Astrocyte of the cerebellum (primary cell): ENCODE data around the gene KCTD7.
"Not testable (repeated sequence)": the region's sequence is repeated elsewhere in the genome, so short reads cannot be mapped to it uniquely, and the experiment has no call there.

Experiments used
- DNase-seq: peaks from one replicate; pipeline ENCODE4 v3.0.0-alpha.2; 2011; ENCODE audit warnings: low read depth
- H3K4me3 ChIP-seq: 2 replicates; pipeline ENCODE4 v1.5.1; 2011; ENCODE audit warnings: mild to moderate bottlenecking, low read depth, low read length, moderate library complexity
- in situ Hi-C: cut with HindIII; loops from 2 replicates; pipeline ENCODE4 v1.10.0; 2017; ENCODE audit warnings: low sequenced_read_pairs
- TF ChIP-seq, protein P1 (sequence below): IDR thresholded peaks from 2 replicates; pipeline ENCODE4 v1.5.1; 2012; ENCODE audit warnings: low read length, low read depth, moderate library complexity, mild to moderate bottlenecking; ENCODE audit errors: missing control alignments

KCTD7 gene

DNA sequence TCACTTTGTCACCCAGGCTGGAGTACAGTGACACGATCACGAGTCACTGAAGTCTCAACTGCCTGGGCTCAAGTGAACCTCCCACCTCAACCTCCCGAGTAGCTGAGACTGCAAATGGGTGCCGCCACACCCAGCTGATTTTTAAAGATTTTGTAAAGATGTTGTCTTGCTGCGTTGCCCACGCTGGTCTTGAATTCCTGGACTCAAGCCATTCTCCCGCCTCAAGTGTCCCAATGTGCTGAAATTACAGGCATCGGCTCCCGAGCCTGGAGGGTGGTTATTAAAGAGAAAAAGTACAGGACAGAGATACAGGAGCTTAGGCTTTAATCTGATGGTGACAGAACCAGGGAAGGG, 55.1 kb downstream of the KCTD7 start:
- TF ChIP-seq, protein P1, sequence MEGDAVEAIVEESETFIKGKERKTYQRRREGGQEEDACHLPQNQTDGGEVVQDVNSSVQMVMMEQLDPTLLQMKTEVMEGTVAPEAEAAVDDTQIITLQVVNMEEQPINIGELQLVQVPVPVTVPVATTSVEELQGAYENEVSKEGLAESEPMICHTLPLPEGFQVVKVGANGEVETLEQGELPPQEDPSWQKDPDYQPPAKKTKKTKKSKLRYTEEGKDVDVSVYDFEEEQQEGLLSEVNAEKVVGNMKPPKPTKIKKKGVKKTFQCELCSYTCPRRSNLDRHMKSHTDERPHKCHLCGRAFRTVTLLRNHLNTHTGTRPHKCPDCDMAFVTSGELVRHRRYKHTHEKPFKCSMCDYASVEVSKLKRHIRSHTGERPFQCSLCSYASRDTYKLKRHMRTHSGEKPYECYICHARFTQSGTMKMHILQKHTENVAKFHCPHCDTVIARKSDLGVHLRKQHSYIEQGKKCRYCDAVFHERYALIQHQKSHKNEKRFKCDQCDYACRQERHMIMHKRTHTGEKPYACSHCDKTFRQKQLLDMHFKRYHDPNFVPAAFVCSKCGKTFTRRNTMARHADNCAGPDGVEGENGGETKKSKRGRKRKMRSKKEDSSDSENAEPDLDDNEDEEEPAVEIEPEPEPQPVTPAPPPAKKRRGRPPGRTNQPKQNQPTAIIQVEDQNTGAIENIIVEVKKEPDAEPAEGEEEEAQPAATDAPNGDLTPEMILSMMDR = no peak
- DNase-seq = no peak
- in situ Hi-C loops = no loop called here
- H3K4me3 ChIP-seq = no peak overlapping the region

GRCh38 chr7:66685663-66686062, 57.0 kb downstream of the KCTD7 start:
- in situ Hi-C loops, H3K4me3 ChIP-seq, DNase-seq: not testable (repeated sequence)

DNA sequence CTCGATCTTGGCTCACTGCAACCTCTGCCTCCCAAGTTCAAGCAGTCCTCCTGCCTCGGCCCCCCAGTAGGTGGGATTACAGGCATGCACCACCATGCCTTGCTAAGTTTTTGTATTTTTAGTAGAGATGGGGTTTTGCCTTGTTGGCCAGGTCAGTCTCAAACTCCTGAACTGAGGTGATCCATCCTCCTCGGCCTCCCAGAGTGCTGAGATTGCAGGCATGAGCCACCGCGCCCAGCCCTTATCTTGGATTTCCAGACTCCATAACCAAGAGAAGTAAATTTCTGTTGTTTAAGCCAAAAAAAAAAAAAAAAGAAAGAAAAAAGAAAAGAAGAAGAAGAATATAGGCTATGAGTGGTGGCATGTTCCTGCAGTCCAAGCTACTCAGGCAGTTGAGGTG, 58.5 kb downstream of the KCTD7 start:
- H3K4me3 ChIP-seq = no peak overlapping the region
- TF ChIP-seq, protein P1 = no peak
- DNase-seq = no peak
- in situ Hi-C loops = no loop called here

DNA sequence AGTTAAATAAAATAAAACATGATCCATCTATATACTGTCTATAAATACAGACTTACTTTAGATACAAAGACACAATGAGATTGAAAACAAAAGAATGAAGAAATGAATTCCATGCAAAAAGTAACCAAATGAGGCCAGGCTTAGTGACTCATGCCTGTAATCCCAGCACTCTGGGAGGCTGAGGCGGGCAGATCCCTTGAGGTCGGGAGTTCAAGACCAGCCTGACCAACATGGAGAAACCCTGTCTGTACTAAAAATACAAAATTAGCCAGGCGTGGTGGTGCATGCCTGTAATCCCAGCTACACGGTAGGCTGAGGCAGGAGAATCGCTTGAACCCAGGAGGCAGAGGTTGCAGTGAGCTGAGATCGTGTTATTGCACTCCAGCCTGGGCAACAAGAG, 59.0 kb downstream of the KCTD7 start:
- in situ Hi-C loops, H3K4me3 ChIP-seq, DNase-seq: not testable (repeated sequence)

DNA sequence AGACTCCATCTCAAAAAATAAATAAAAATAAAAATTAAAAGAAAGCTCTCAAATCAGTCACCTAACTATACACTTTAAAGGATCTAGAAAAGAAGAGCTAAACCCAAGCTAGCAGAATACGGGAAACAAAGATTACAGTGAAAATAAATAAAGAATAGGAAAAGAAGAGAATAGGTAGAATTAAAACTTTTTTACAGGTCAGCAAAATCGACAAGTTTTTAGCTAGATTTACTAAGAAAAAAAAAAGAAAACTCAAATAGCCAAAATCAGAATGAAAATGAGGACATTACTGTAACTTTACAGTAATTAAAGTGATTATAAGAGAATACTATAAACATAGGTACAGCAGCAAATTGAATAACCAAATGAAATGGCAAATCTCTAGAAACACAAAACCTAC, 60.4 kb downstream of the KCTD7 start:
- in situ Hi-C loops = no loop called here
- no peak overlapping the region for H3K4me3 ChIP-seq
- TF ChIP-seq, protein P1 = no peak
- no peak for DNase-seq

GRCh38 chr7:66693331-66693730, 64.7 kb downstream of the KCTD7 start:
- H3K4me3 ChIP-seq = no peak overlapping the region
- in situ Hi-C loops = no loop called here
- TF ChIP-seq, protein P1 = no peak
- no peak for DNase-seq
